GM19372 (cell line): ENCODE results near the gene COQ4.
A peak's percentile ranks its signal among the peaks of the same experiment; 100 is the strongest.
"Not testable (repeated sequence)": the region's sequence is repeated elsewhere in the genome, so short reads cannot be mapped to it uniquely, and the experiment has no call there.

Experiments
- ATAC-seq: cut with Tn5 transposase; IDR thresholded peaks from one replicate; pipeline ENCODE4 v1.9.1; 2021; ENCODE audit warnings: mild to moderate bottlenecking, low read depth, moderate library complexity; ENCODE audit not compliant: unreplicated experiment

COQ4 gene

GRCh38 chr9:128322404-128323211, at the start of gene COQ4, which contains the start of gene TRUB2:
TSS of gene COQ4 (plus strand) at chr9:128322839. CDS start at chr9:128322859, 20 bp downstream.
TSS of gene TRUB2 (minus strand) at chr9:128322447. CDS start at chr9:128322408, 39 bp downstream.
- ATAC-seq, result peak; percentile 83

GRCh38 chr9:128274245-128274644, 48.4 kb upstream of the COQ4 start:
- no peak for ATAC-seq

GRCh38 chr9:128275198-128276007, 47.2 kb upstream of the COQ4 start, which contains the start of gene GOLGA2:
TSS of gene GOLGA2 (minus strand) at chr9:128276007. CDS start at chr9:128275976, 31 bp downstream.
- peak; percentile 41 for ATAC-seq

GRCh38 chr9:128276008-128276573, 46.5 kb upstream of the COQ4 start, which contains the start of gene SWI5:
TSS of gene SWI5 (plus strand) at chr9:128276276.
- peak; percentile 97 for ATAC-seq

- no peak for ATAC-seq
These were observed 45.9 kb upstream of the COQ4 start for GRCh38 chr9:128276574-128277270.

GRCh38 chr9:128279088-128280073, 43.3 kb upstream of the COQ4 start:
- ATAC-seq, result not testable (repeated sequence)

GRCh38 chr9:128280084-128280622, 42.5 kb upstream of the COQ4 start:
- no peak for ATAC-seq

- no peak for ATAC-seq
These were observed 40.1 kb upstream of the COQ4 start for GRCh38 chr9:128282500-128282899.

- ATAC-seq, result no peak
These were observed 37.4 kb upstream of the COQ4 start for GRCh38 chr9:128285033-128285784.

- no peak for ATAC-seq
These were observed 36.2 kb upstream of the COQ4 start for GRCh38 chr9:128286440-128286839.

GRCh38 chr9:128288273-128289004, 34.2 kb upstream of the COQ4 start:
- no peak for ATAC-seq

- ATAC-seq, result no peak
These were observed 30.6 kb upstream of the COQ4 start for GRCh38 chr9:128292009-128292408.

GRCh38 chr9:128293091-128293490, 29.5 kb upstream of the COQ4 start:
- no peak for ATAC-seq

GRCh38 chr9:128294142-128294541, 28.5 kb upstream of the COQ4 start:
- no peak for ATAC-seq

- ATAC-seq, result no peak
These were observed 26.1 kb upstream of the COQ4 start for GRCh38 chr9:128296340-128297220.

GRCh38 chr9:128297221-128297773, 25.3 kb upstream of the COQ4 start:
- ATAC-seq, result no peak
